GM21737 (cell line): ENCODE results near the gene SCN4A.

Source experiments
- ATAC-seq: cut with Tn5 transposase; IDR thresholded peaks from one replicate; pipeline ENCODE4 v1.9.1; 2021; ENCODE audit warnings: mild to moderate bottlenecking, moderate library complexity; ENCODE audit not compliant: unreplicated experiment

The SCN4A gene

GRCh38 chr17:63960006-63960405 lies 12.7 kb downstream of the SCN4A start:
- no peak for ATAC-seq

GRCh38 chr17:63956296-63956920 lies 16.3 kb downstream of the SCN4A start:
- ATAC-seq: no peak

DNA sequence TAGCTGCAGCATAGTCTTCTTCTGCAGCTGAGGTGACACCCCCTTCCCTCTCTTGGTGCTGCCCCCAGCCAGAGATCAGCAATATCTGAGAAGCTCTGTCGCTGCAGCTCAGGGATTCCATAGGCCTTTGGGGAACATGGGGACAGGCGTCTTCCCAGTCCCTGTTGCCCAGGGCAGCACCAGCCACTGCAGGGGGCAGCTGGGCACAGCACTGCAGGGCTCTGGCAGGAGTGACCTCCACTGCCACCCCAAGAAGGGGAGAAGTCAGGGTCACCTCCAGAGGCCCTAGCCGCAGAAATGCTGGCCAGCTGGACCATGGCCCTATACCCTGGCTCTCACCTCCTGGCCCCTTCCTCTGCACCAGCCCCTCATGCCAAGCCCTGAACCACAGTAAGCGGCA lies 16.9 kb downstream of the SCN4A start:
- no peak for ATAC-seq

DNA sequence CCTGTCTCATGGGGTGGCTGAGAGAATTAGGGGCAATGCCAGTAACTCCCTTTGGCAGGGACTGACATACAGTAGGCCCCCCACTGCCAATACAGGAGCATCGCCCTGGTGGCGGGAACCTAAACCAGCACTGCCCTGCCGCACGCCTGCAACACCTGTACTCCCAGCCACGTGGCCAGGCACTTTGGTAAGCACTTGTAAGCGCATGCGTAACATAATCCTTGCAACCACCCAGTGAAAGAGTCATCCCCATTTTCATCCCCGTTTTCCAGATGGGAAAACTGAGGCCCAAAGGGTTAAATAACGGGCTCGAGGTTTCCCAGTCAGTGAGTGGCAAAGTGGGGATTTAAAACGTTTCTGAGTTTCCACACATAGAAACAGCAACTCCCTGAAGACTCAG lies 17.5 kb downstream of the SCN4A start:
- no peak for ATAC-seq

DNA sequence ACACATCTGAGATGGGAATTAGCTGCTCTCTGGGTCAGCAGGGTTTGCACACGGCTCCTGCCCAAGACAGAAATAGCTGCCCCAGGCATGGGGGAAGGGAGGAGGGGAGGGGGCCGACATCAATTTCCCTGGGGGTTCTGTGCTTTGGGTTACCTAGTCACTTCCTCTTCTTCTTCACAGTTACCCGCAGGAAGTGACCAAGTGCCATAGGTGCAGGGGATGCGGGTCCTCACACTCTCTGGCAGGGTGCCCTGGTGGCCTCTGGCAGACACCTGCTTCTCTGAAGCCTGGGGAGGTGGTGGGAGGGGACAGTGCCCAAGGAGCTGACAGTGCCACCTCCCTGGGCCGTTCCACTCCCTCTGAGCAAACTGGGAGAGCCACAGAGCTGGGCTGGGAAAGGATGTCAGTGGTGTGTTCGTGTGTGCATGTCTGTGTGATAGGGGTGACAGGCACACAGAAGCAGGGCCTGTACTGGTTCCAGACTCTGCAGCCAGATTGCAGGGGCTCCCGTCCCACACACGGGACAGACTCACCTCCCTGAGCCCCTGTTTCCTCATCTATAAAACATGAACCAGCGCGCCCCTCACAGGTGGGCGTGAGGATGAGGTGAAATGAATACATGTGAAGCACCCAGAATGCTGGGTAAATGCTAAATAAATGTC lies 18.2 kb downstream of the SCN4A start:
- ATAC-seq: no peak

- no peak for ATAC-seq
Observed at GRCh38 chr17:63950940-63951907, 21.5 kb downstream of the SCN4A start.

- ATAC-seq: no peak
Observed at GRCh38 chr17:63949576-63950250, 23.0 kb downstream of the SCN4A start.

GRCh38 chr17:63948521-63948920 lies 24.2 kb downstream of the SCN4A start:
- ATAC-seq: no peak

DNA sequence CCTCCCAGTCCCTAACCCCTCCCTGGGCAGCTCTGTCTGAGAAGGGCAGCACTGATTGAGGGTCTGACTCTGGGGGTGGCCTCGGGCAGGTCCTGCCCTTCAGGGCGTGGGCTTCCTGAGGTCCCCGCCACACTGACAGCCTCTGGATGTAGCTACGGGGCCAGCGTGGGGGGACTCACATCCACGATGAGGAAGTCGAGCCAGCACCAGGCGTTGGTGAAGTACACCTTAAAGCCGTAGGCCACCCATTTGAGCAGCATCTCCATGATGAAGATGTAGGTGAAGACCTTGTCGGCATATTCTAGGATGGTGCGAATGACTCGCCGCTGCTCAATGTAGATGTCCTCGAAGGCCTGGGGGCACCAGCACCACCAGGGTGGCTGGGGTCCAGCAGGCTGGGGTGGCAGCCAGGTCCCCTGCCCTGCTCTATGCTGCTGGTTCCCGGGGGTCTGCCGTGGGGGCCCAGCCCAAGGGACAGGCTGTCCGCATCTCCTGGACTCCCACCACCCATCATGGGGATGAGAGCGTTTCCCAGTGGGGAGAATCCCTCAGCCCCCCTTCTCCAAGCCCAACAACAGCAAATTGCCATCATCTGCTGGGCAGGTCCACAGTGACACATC lies 24.9 kb downstream of the SCN4A start:
- ATAC-seq: no peak

GRCh38 chr17:63946440-63947363 lies 26.0 kb downstream of the SCN4A start:
- ATAC-seq: peak; percentile 57

- peak; percentile 29 for ATAC-seq
Observed at GRCh38 chr17:63945784-63946439, 26.8 kb downstream of the SCN4A start.

- no peak for ATAC-seq
Observed at GRCh38 chr17:63944736-63945499, 27.8 kb downstream of the SCN4A start.

- no peak for ATAC-seq
Observed at GRCh38 chr17:63943745-63944144, 29.0 kb downstream of the SCN4A start.

- no peak for ATAC-seq
Observed at GRCh38 chr17:63942309-63942985, 30.3 kb downstream of the SCN4A start.

- no peak for ATAC-seq
Observed at GRCh38 chr17:63941751-63942150, 31.0 kb downstream of the SCN4A start.

- ATAC-seq: no peak
Observed at GRCh38 chr17:63941162-63941561, 31.6 kb downstream of the SCN4A start.

DNA sequence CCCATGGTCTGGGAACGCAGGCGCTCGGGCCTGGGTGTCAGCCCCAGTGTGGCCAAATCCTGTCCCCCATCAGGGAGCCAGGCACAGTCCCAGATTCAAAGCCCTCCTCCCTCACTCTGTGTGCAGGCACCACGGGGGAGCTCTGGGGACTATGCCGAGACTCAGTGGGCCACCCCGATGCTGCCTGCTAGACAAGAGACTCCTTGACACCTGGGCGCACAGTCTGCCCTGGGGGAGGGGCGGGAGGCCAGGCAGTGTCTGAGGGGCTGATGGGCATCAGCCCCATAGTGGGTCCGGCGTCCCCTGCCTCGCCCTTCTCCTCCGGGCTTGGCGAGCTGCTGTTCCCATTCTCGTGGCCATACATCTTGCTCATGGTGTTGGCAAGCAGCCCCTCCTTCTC lies 32.1 kb downstream of the SCN4A start:
- no peak for ATAC-seq

- ATAC-seq: no peak
Observed at GRCh38 chr17:63939884-63940283, 32.8 kb downstream of the SCN4A start.
